Body of pancreas (tissue), 4 donors: ENCODE data around the gene G6PC3. TPM values are rescaled to one million over a fixed set of nuclear protein-coding genes. Genes with fewer than 3 reads are reported as not detected.
A peak's percentile ranks its signal among the peaks of the same experiment; 100 is the strongest.

ENCODE experiments used
- ATAC-seq: fragments of 150-250 bp; one replicate; pipeline ENCODE4 v1.9.1; 2016
- DNase-seq, 4 donors: peaks; one replicate each; pipeline ENCODE4 v3.0.0-alpha.2; 2019
- H3K27ac ChIP-seq, 4 donors: fragments of 200-600 bp; sonication (generic); 1 replicate in 3 of 4; 2 replicates in 1 of 4; pipeline versions ENCODE4 v1.5.1 to v1.6.1; 2016 to 2019; ENCODE audit warnings: mild to moderate bottlenecking in 1 of 4, mixed read lengths in 1 of 4, moderate library complexity in 1 of 4
- H3K27me3 ChIP-seq, 2 donors: fragments of 200-600 bp; sonication (generic); one replicate each; pipeline ENCODE4 v1.6.0; 2016; ENCODE audit warnings: mild to moderate bottlenecking in 1 of 2
- H3K36me3 ChIP-seq, 2 donors: fragments of 200-600 bp; sonication (generic); replicated peaks in 1 of 2; 2 replicates each; pipeline ENCODE4 v1.5.1; 2016; ENCODE audit warnings: low read depth in 2 of 2; ENCODE audit not compliant: insufficient read depth in 1 of 2
- H3K4me1 ChIP-seq: fragments of 200-600 bp; sonication (generic); one replicate; pipeline ENCODE4 v1.6.0; 2016
- H3K4me3 ChIP-seq, 2 donors: fragments of 200-600 bp; sonication (generic); 1 replicate in 1 of 2; 2 replicates in 1 of 2; pipeline ENCODE4 v1.5.1; 2016 to 2019
- H3K9me3 ChIP-seq, 3 donors: fragments of 200-600 bp; sonication (generic); 1 replicate in 2 of 3; 2 replicates in 1 of 3; pipeline ENCODE4 v1.5.1; 2016
- CTCF ChIP-seq, 7 experiments: fragments of 450-650 bp in 4 of 7; fragments of 200-600 bp in 3 of 7; sonication (generic) in 3 of 7; IDR thresholded peaks; one replicate each; pipeline ENCODE4 v1.5.1; 2016 to 2019; ENCODE audit warnings: antibody characterized with exemption in 7 of 7
- POLR2A ChIP-seq, 3 donors: fragments of 450-650 bp; IDR thresholded peaks; one replicate each; pipeline ENCODE4 v1.6.1; 2016; ENCODE audit warnings: antibody characterized with exemption in 3 of 3, mild to moderate bottlenecking in 2 of 3
- WGBS, 2 donors: methylation state at CpG; one replicate each; pipeline ENCODE4 v1.1.5; 2017; 5-methylcytosine and 5-hydroxymethylcytosine counted together
- intact Hi-C: fragments of 100-400 bp; cut with DNase I; formaldehyde crosslinking; loops from one replicate; pipeline ENCODE4 v1.15.1; 2023
- total RNA-seq, 2 donors: library from RNA; depleted of rRNA; stranded (reverse); fragments of >200 nt; gene quantifications; one replicate each; pipeline ENCODE4 v1.1.0, GENCODE V29; 2016

G6PC3 gene
- total RNA-seq, 2 donors from 2014 or later, result 11.9 to 12.9 TPM

DNA sequence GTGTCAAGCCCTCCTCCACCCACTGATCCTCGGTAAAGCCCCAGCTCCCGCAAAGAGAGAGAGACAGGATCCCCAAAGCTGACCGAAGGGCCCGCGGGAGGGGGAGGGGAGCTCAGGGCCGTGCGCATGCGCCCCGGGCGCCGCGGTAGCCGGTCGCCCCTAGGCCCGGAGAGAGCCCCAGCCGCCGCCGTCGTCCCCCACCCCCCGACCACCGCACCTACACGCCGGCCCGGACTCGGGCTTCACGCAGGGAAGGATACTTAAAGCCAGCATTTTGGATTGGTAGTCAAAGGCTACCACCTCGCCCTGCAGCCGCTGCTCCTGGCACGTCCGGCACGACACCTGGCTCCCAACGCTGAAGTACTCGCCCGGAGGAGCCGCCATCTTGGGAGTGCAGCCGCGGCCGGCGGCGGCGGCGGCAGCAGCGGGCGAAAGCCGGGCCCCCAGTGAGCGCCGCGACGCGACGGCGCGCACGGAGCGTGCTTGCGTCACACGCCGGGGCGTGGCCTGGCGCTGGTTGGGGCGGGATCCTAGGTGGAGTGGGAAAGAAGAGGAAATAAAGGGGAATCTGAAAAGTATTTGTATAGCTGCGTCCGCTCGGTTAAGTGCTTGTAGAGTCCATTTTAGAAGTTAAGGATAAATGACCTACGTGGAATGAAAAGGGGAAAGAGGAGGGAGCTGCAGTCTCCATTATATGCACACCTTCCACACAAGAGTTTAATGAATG lies 4.2 kb upstream of the G6PC3 start, which contains the start of gene LSM12:
TSS of gene LSM12 (minus strand) at position 468 of the 727 bp plus-strand sequence. CDS start at position 384, 84 bp downstream.
- peak; percentile 85 for ATAC-seq
- intact Hi-C loops, result loop anchor here (5.0 kb wide), 1 partner anchor 51 kb away; no protein-coding TSS in a partner anchor
- H3K27ac ChIP-seq, result peak within 1 kb of the TSS; percentile 72 to 97 (median 93)
- TF ChIP-seq POLR2A (IDR thresholded peaks at IDR 0.05) (peak; percentile 62 to 89 (median 84)), CTCF (IDR thresholded peaks at IDR 0.05) (no peak)
- WGBS, 2 donors, result 0% methylated on average over 5 to 65 of the region's 65 CpGs
- peaks cover 0 to 2% of the 10 kb centered on the region in 2 donors for H3K36me3 ChIP-seq
- peaks cover 43% of the 10 kb centered on the region for H3K4me1 ChIP-seq
- H3K9me3 ChIP-seq, result no peaks in the 10 kb centered on the region
- H3K27me3 ChIP-seq, result no peaks in the 10 kb centered on the region
- peak; percentile 90 to 93 (median 91) for DNase-seq
- peak within 1 kb of the TSS; percentile 48 to 74 for H3K4me3 ChIP-seq

GRCh38 chr17:44067545-44067940 lies 3.0 kb upstream of the G6PC3 start:
- peaks cover 54% of the 10 kb centered on the region for H3K4me1 ChIP-seq
- intact Hi-C loops, result loop anchor here (5.0 kb wide), 1 partner anchor 50 kb away; no protein-coding TSS in a partner anchor

GRCh38 chr17:44069974-44070454 lies 521 bp upstream of the G6PC3 start:
- peak overlapping the region in 3 of 4 donors; percentile 67 to 84 (median 80) for H3K27ac ChIP-seq
- no peak overlapping the region for H3K4me3 ChIP-seq
- intact Hi-C loops, result loop anchor here (5.0 kb wide), 1 partner anchor 47 kb away; no protein-coding TSS in a partner anchor
- TF ChIP-seq CTCF (IDR thresholded peaks at IDR 0.05), result no peak
- no peak for TF ChIP-seq POLR2A (IDR thresholded peaks at IDR 0.05)
- ATAC-seq (no peak), DNase-seq (no peak)
- peaks cover 43% of the 10 kb centered on the region for H3K4me1 ChIP-seq
- H3K36me3 ChIP-seq, result no peaks in the 10 kb centered on the region
- WGBS, 2 donors, result 28 to 42% methylated on average over 7 of the region's 7 CpGs
- H3K27me3 ChIP-seq, result no peaks in the 10 kb centered on the region
- no peaks in the 10 kb centered on the region for H3K9me3 ChIP-seq

More at GRCh38 chr17:44067545-44067940, 3.0 kb upstream of the G6PC3 start:
- Histone ChIP-seq H3K36me3 (no peaks in the 10 kb centered on the region), H3K27me3 (no peaks in the 10 kb centered on the region), H3K27ac (peak overlapping the region in 3 of 4 donors; percentile 89 to 97 (median 97)), H3K4me3 (no peak overlapping the region), H3K9me3 (no peaks in the 10 kb centered on the region)
- DNase-seq (no peak), ATAC-seq (no peak)
- no peak for TF ChIP-seq CTCF (IDR thresholded peaks at IDR 0.05)
- TF ChIP-seq POLR2A (IDR thresholded peaks at IDR 0.05), result no peak
- WGBS, 2 donors, result 48 to 53% methylated on average over 9 of the region's 9 CpGs

- H3K4me1 ChIP-seq, result peaks cover 36% of the 10 kb centered on the region
- peak overlapping the region; percentile 67 to 84 (median 79) for H3K27ac ChIP-seq
- intact Hi-C loops, result no loop called here
- H3K27me3 ChIP-seq, result no peaks in the 10 kb centered on the region
- ATAC-seq, result peak; percentile 0
- TF ChIP-seq CTCF (IDR thresholded peaks at IDR 0.05) (no peak), POLR2A (IDR thresholded peaks at IDR 0.05) (no peak)
- H3K4me3 ChIP-seq, result peak overlapping the region; percentile 44 to 55
- H3K9me3 ChIP-seq, result no peaks in the 10 kb centered on the region
- H3K36me3 ChIP-seq, result peaks cover 0 to 2% of the 10 kb centered on the region in 2 donors
- DNase-seq, result no peak
- WGBS, 2 donors, result 0 to 3% methylated on average over 3 of the region's 3 CpGs
These were observed 624 bp downstream of the G6PC3 start for GRCh38 chr17:44071198-44071520.
